OCI-LY1 (cell line): ENCODE measurements around the gene SLX4IP.

Source experiments
- CTCF ChIP-seq: fragments of 200-600 bp; sonication (generic), shearing (Covaris generic); IDR thresholded peaks from 2 replicates; pipeline ENCODE4 v1.5.1; 2017; ENCODE audit warnings: mild to moderate bottlenecking, antibody characterized with exemption, low read length, moderate library complexity, mixed read lengths
- EZH2 ChIP-seq: fragments of 200-600 bp; sonication (generic), shearing (Covaris generic); IDR thresholded peaks from 2 replicates; pipeline ENCODE4 v1.8.0; 2017; ENCODE audit warnings: borderline replicate concordance, mixed run types, mild to moderate bottlenecking, antibody characterized with exemption, low read length, moderate library complexity, mixed read lengths

DNA sequence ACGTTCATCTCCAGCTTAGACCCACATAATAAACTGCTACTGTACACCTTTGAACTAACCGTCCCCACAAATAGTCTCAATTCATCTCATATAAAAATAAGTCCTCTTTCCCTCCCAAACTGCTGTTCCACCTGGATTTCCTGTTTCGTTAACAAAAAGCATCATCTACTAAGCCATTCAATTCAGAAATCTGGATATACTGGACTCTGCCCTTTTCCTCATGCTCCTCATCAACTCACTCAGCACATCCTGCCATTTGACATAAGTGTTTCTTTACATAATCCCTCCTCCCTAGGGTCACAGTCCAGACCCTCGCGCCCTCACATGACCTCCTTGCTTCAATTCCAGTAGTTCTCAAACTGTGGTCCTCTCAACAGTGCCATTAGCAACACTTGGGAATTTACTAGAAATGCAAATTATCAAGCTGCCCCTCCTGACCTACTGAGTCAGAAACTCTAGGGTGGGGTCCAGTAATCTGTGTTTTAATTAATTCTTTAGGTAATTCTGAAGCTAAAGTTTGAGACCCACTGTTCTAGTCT lies 5.6 kb upstream of the SLX4IP start:
- TF ChIP-seq EZH2 (no peak), CTCF (no peak)
